ENCODE measurements around the gene VWF. TPM values are rescaled to one million over a fixed set of nuclear protein-coding genes. Genes with fewer than 3 reads are reported as not detected.
"Not testable (repeated sequence)": the region's sequence is repeated elsewhere in the genome, so short reads cannot be mapped to it uniquely, and the experiment has no call there.

The VWF gene
- total RNA-seq, 4 donors from 2014 or later, result 78.8 to 118 (median 101) TPM

DNA sequence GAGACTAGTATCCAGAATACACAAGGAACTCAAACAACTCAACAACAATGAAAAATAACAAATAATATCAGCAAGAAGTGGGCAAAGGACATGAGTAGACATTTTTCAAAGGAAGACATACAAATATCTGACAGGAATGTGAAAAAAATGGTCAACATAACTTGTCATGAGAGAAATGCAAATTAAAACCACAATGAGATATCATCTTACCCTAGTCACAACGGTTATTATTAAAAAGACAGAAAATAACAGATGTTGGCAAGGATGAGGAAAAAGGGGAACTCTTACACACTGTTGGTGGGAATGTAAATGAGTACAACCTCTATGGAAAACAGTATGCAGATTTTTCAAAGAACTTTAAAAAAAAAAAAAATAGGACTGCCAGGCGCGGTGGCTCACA is 20.4 kb downstream of the VWF start:
- Histone ChIP-seq H3K4me1 (no peaks in the 10 kb centered on the region), H3K27me3 (no peaks in the 10 kb centered on the region), H3K36me3 (no peaks in the 10 kb centered on the region), H3K9me3 (no peaks in the 10 kb centered on the region), H3K27ac (no peak overlapping the region), H3K4me3 (no peak overlapping the region)
- DNase-seq, result no peak
- ATAC-seq, result no peak
- intact Hi-C loops (cut with DNase I; ENCODE audit: low total_unique reads) (no loop called here), in situ Hi-C loops (cut with MboI; ENCODE audit: low sequenced_read_pairs in 4 of 4) (no loop called here)
- TF ChIP-seq POLR2A (IDR thresholded peaks at IDR 0.05), result no peak
- TF ChIP-seq, protein P1, sequence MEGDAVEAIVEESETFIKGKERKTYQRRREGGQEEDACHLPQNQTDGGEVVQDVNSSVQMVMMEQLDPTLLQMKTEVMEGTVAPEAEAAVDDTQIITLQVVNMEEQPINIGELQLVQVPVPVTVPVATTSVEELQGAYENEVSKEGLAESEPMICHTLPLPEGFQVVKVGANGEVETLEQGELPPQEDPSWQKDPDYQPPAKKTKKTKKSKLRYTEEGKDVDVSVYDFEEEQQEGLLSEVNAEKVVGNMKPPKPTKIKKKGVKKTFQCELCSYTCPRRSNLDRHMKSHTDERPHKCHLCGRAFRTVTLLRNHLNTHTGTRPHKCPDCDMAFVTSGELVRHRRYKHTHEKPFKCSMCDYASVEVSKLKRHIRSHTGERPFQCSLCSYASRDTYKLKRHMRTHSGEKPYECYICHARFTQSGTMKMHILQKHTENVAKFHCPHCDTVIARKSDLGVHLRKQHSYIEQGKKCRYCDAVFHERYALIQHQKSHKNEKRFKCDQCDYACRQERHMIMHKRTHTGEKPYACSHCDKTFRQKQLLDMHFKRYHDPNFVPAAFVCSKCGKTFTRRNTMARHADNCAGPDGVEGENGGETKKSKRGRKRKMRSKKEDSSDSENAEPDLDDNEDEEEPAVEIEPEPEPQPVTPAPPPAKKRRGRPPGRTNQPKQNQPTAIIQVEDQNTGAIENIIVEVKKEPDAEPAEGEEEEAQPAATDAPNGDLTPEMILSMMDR (IDR thresholded peaks at IDR 0.05 in 4 of 5, conservative IDR thresholded peaks at IDR 0.05 in 1 of 5), result no peak

DNA sequence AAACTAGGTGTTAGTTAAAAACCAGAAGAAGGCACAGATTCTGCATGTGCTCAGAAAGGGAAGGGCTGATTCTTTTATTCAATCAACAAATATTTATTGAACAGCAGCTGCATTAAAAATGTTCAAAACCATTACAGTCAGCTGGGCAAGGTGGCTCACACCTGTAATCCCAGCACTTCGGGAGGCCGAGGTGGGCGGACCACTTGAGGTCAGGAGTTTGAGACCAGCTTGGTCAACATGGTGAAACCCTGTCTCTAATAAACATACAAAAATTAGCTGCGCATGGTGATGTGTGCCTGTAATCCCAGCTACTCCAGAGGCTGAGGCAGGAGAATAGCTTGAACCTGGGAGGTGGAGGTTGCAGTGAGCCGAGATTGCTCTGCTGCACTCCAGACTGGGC is 22.4 kb downstream of the VWF start:
- ATAC-seq; H3K9me3 ChIP-seq; H3K27ac ChIP-seq; H3K27me3 ChIP-seq; H3K4me3 ChIP-seq; intact Hi-C loops (cut with DNase I; ENCODE audit: low total_unique reads); H3K4me1 ChIP-seq; DNase-seq; in situ Hi-C loops (cut with MboI; ENCODE audit: low sequenced_read_pairs in 4 of 4); H3K36me3 ChIP-seq: not testable (repeated sequence)

DNA sequence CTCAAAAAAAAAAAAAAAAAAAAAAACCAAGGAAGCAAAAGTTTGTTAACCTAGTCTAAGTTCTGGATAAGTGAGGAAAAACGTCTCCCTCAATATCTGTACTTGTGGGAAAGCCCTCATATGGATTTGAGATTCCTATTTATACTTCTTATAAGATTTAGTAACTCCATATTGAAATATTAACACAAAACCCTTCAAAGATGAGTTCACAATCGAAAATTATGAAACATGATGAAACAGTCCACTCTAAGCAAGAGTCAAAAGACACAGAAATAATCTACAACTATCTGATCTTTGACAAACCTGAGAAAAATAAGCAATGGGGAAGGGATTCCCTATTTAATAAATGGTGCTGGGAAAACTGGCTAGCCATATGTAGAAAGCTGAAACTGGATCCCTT is 25.2 kb downstream of the VWF start:
- no peak overlapping the region for H3K27ac ChIP-seq
- TF ChIP-seq, protein P1 (IDR thresholded peaks at IDR 0.05 in 4 of 5, conservative IDR thresholded peaks at IDR 0.05 in 1 of 5), result no peak
- no peak for TF ChIP-seq POLR2A (IDR thresholded peaks at IDR 0.05)
- in situ Hi-C loops (cut with MboI; ENCODE audit: low sequenced_read_pairs in 4 of 4) (no loop called here), intact Hi-C loops (cut with DNase I; ENCODE audit: low total_unique reads) (no loop called here)
- H3K9me3 ChIP-seq, result no peaks in the 10 kb centered on the region
- no peak for ATAC-seq
- H3K4me3 ChIP-seq, result no peak overlapping the region
- no peaks in the 10 kb centered on the region for H3K36me3 ChIP-seq
- H3K27me3 ChIP-seq, result no peaks in the 10 kb centered on the region
- H3K4me1 ChIP-seq, result no peaks in the 10 kb centered on the region
- no peak for DNase-seq

DNA sequence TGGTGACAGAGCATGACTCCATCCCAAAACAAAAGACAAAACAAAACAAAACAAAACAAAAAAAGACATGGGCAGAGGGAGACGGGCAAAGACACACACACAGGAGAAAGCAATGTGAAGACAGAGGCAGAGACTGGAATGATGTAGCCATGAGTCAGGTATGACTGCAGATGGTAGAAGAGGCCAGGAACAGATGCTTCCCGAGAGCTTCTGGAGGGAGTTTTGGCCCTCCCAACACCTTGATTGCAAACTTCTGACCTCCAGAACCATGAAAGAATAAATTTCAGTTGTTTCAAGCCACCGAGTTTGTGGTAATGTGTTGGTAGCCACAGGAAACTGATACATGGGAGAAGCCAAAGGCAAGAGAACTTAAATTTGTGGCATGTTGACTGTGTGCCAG is 27.1 kb downstream of the VWF start:
- no peak overlapping the region for H3K27ac ChIP-seq
- ATAC-seq (no peak), DNase-seq (no peak)
- no peaks in the 10 kb centered on the region for H3K9me3 ChIP-seq
- H3K36me3 ChIP-seq, result no peaks in the 10 kb centered on the region
- H3K4me3 ChIP-seq, result no peak overlapping the region
- H3K4me1 ChIP-seq, result peaks cover 3 to 14% of the 10 kb centered on the region in 2 donors
- in situ Hi-C loops (cut with MboI; ENCODE audit: low sequenced_read_pairs in 4 of 4) (no loop called here), intact Hi-C loops (cut with DNase I; ENCODE audit: low total_unique reads) (no loop called here)
- TF ChIP-seq, protein P1 (IDR thresholded peaks at IDR 0.05 in 4 of 5, conservative IDR thresholded peaks at IDR 0.05 in 1 of 5), result no peak
- no peak for TF ChIP-seq POLR2A (IDR thresholded peaks at IDR 0.05)
- H3K27me3 ChIP-seq, result no peaks in the 10 kb centered on the region

DNA sequence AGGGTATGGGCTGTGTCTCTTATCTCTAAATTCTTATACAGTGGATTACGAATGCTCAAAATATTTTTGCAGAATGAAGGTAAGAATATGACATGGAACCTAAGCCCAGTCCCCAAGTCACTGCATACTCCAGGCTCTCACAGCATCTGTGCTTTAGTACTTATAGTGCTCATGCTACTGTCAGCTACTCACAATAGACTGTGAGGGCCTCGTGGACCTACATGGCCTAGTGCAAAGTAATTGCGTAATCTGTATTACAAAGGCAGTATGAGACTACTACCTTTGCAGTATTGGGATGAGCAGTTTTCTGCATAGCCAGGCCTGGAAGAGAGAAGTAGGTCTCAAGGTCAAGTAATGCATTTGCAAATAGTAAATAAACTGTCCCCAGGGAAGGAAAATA is 27.9 kb downstream of the VWF start:
- H3K9me3 ChIP-seq, result no peaks in the 10 kb centered on the region
- no peak overlapping the region for H3K27ac ChIP-seq
- peaks cover 3 to 14% of the 10 kb centered on the region in 2 donors for H3K4me1 ChIP-seq
- no peaks in the 10 kb centered on the region for H3K27me3 ChIP-seq
- ATAC-seq, result no peak
- TF ChIP-seq, protein P1 (IDR thresholded peaks at IDR 0.05 in 4 of 5, conservative IDR thresholded peaks at IDR 0.05 in 1 of 5), result no peak
- no peak for TF ChIP-seq POLR2A (IDR thresholded peaks at IDR 0.05)
- intact Hi-C loops (cut with DNase I; ENCODE audit: low total_unique reads) (no loop called here), in situ Hi-C loops (cut with MboI; ENCODE audit: low sequenced_read_pairs in 4 of 4) (no loop called here)
- no peaks in the 10 kb centered on the region for H3K36me3 ChIP-seq
- DNase-seq, result no peak
- no peak overlapping the region for H3K4me3 ChIP-seq

Data from gastrocnemius medialis (tissue), 4 donors.